ENCODE data around the gene AZIN2. TPM values are rescaled to one million over a fixed set of nuclear protein-coding genes. Genes with fewer than 3 reads are reported as not detected.

The AZIN2 gene
- total and polyA plus RNA-seq, 2 of the 13 experiments (the other 11 are each of a cell fraction or from before 2014, with no cell fraction given), result 1.7 to 3.5 TPM

GRCh38 chr1:33169290-33170055 is 88.5 kb downstream of the AZIN2 start:
- Histone ChIP-seq H3K4me2 (ENCODE audit: low read depth, low read length) (no peak overlapping the region), H3K27ac (ENCODE audit: extremely low read length, insufficient read depth, low read length) (no peak overlapping the region), H3K4me1 (ENCODE audit: insufficient read depth, low read length) (no peaks in the 10 kb centered on the region), H3K36me3 (replicated peaks in 1 of 2; ENCODE audit: control insufficient read depth in 1 of 2, insufficient read depth in 2 of 2, low read length in 2 of 2) (no peaks in the 10 kb centered on the region), H2AFZ (ENCODE audit: low read length) (no peak overlapping the region), H3K9me3 (ENCODE audit: low read length) (no peaks in the 10 kb centered on the region), H3K27me3 (ENCODE audit: control insufficient read depth in 1 of 2, insufficient read depth in 2 of 2, low read length in 2 of 2) (no peaks in the 10 kb centered on the region), H3K79me2 (ENCODE audit: insufficient read depth, low read length) (no peaks in the 10 kb centered on the region), H4K20me1 (ENCODE audit: insufficient read depth, low read length) (no peaks in the 10 kb centered on the region), H3K9ac (ENCODE audit: insufficient read depth, low read depth, low read length) (no peak overlapping the region), H3K4me3 (replicated peaks in 1 of 3; ENCODE audit: insufficient read depth in 1 of 3, low read depth in 2 of 3, low read length in 3 of 3) (no peak overlapping the region)
- DNase-seq (ENCODE audit: low spot score), result no peak
- ChIA-PET CTCF (ENCODE audit: low intra/inter-chr PET ratio, low total read pairs) (no interaction called here), POLR2A (no interaction called here)
- ATAC-seq, result no peak
- no TSS peak for BruUV-seq (replicated peaks)
- FAIRE-seq, result no peak
- WGBS (ENCODE audit: low lambda C conversion rate), result 71% methylated on average over 9 of the region's 11 CpGs
- no peak for TF ChIP-seq KLF16 (CRISPR knock-in tag; IDR thresholded peaks at IDR 0.05)
- TF ChIP-seq ELF1 (CRISPR knock-in tag; IDR thresholded peaks at IDR 0.05), result no peak
- TF ChIP-seq ZNF207 (IDR thresholded peaks at IDR 0.05; ENCODE audit: borderline replicate concordance), result no peak
- in situ Hi-C loops (cut with HindIII; ENCODE audit: extremely low pct_ligation_motif_present, low pct_unique_long_range_greater_than_20kb) (loop anchor here (10.0 kb wide), 1 partner anchor 55 kb away; no protein-coding TSS in a partner anchor), intact Hi-C loops (cut with micrococcal nuclease; ENCODE audit: unreplicated experiment) (no loop called here)

Other genes starting within 250 kb of the AZIN2 start
- gene FNDC5, start 210.2 kb upstream of the AZIN2 start, total RNA-seq (2016; rRNA removed; fragmentation: Illumina TruSeq; extraction: Trizol), result 1.6 and 3.1 TPM in 2 replicates
- 1.0 and 1.4 TPM in 2 replicates for gene FNDC5, start 210.2 kb upstream of the AZIN2 start, polyA plus RNA-seq (2011; rRNA removed)
- not detected in 2 replicates for gene HPCA, start 194.7 kb upstream of the AZIN2 start, total RNA-seq (2016; rRNA removed; fragmentation: Illumina TruSeq; extraction: Trizol)
- gene HPCA, start 194.7 kb upstream of the AZIN2 start, polyA plus RNA-seq (2011; rRNA removed), result not detected in 2 replicates
- gene TMEM54, start 179.8 kb upstream of the AZIN2 start, total RNA-seq (2016; rRNA removed; fragmentation: Illumina TruSeq; extraction: Trizol), result 0.76 and 2.5 TPM in 2 replicates
- 2.9 and 4.0 TPM in 2 replicates for gene TMEM54, start 179.8 kb upstream of the AZIN2 start, polyA plus RNA-seq (2011; rRNA removed)
- 15.3 and 16.3 TPM in 2 replicates for gene RNF19B, start 116.3 kb upstream of the AZIN2 start, total RNA-seq (2016; rRNA removed; fragmentation: Illumina TruSeq; extraction: Trizol)
- gene RNF19B, start 116.3 kb upstream of the AZIN2 start, polyA plus RNA-seq (2011; rRNA removed), result 20.9 and 22.5 TPM in 2 replicates
- 188 and 241 TPM in 2 replicates for gene AK2, start 44.3 kb upstream of the AZIN2 start, total RNA-seq (2016; rRNA removed; fragmentation: Illumina TruSeq; extraction: Trizol)
- gene AK2, start 44.3 kb upstream of the AZIN2 start, polyA plus RNA-seq (2011; rRNA removed), result 163 and 170 TPM in 2 replicates
- 0.53 and 1.1 TPM in 2 replicates for gene TRIM62, start 100.9 kb downstream of the AZIN2 start, total RNA-seq (2016; rRNA removed; fragmentation: Illumina TruSeq; extraction: Trizol)
- gene TRIM62, start 100.9 kb downstream of the AZIN2 start, polyA plus RNA-seq (2011; rRNA removed), result 0.57 and 0.67 TPM in 2 replicates
- gene ZNF362, start 175.3 kb downstream of the AZIN2 start, total RNA-seq (2016; rRNA removed; fragmentation: Illumina TruSeq; extraction: Trizol), result 8.3 TPM in 2 replicates
- 14.2 and 16.6 TPM in 2 replicates for gene ZNF362, start 175.3 kb downstream of the AZIN2 start, polyA plus RNA-seq (2011; rRNA removed)
- gene A3GALT2, start 239.9 kb downstream of the AZIN2 start, total RNA-seq (2016; rRNA removed; fragmentation: Illumina TruSeq; extraction: Trizol), result not detected in 2 replicates
- gene A3GALT2, start 239.9 kb downstream of the AZIN2 start, polyA plus RNA-seq (2011; rRNA removed), result not detected in 2 replicates

Measured in HepG2 (cell line).